ENCODE data around the gene C2orf72.
"Not testable (repeated sequence)": the region's sequence is repeated elsewhere in the genome, so short reads cannot be mapped to it uniquely, and the experiment has no call there.

C2orf72 gene

GRCh38 chr2:231047274-231047922 lies 10.1 kb downstream of the C2orf72 start:
- no peak for DNase-seq

- DNase-seq: no peak
Observed at GRCh38 chr2:231047923-231048915, 10.9 kb downstream of the C2orf72 start.

GRCh38 chr2:231049286-231050017 lies 12.1 kb downstream of the C2orf72 start:
- no peak for DNase-seq

- no peak for DNase-seq
Observed at GRCh38 chr2:231050018-231050901, 12.9 kb downstream of the C2orf72 start.

GRCh38 chr2:231051116-231051515 lies 13.8 kb downstream of the C2orf72 start:
- DNase-seq: no peak

GRCh38 chr2:231052494-231053451 lies 15.4 kb downstream of the C2orf72 start:
- peak; percentile 82 for DNase-seq

- DNase-seq: no peak
Observed at GRCh38 chr2:231053846-231054245, 16.5 kb downstream of the C2orf72 start.

GRCh38 chr2:231056453-231057416 lies 19.4 kb downstream of the C2orf72 start, which contains the start of gene PSMD1:
PSMD1 (plus strand) TSS chr2:231056867; CDS start chr2:231057026, 159 bp downstream.
- peak; percentile 93 for DNase-seq

- no peak for DNase-seq
Observed at GRCh38 chr2:231057590-231057989, 20.3 kb downstream of the C2orf72 start.

- DNase-seq: no peak
Observed at GRCh38 chr2:231058761-231059550, 21.6 kb downstream of the C2orf72 start.

- DNase-seq: no peak
Observed at GRCh38 chr2:231059756-231060155, 22.4 kb downstream of the C2orf72 start.

- no peak for DNase-seq
Observed at GRCh38 chr2:231062776-231063175, 25.5 kb downstream of the C2orf72 start.

- DNase-seq: no peak
Observed at GRCh38 chr2:231063347-231063746, 26.0 kb downstream of the C2orf72 start.

GRCh38 chr2:231065966-231066365 lies 28.6 kb downstream of the C2orf72 start:
- no peak for DNase-seq

- DNase-seq: not testable (repeated sequence)
Observed at GRCh38 chr2:231067531-231067930, 30.2 kb downstream of the C2orf72 start.

- DNase-seq: no peak
Observed at GRCh38 chr2:231068525-231069222, 31.4 kb downstream of the C2orf72 start.

GRCh38 chr2:231069379-231070054 lies 32.2 kb downstream of the C2orf72 start:
- no peak for DNase-seq

- no peak for DNase-seq
Observed at GRCh38 chr2:231084565-231084964, 47.2 kb downstream of the C2orf72 start.
